H9 (cell line): ENCODE data around the gene ID4. TPM values are rescaled to one million over a fixed set of nuclear protein-coding genes. Genes with fewer than 3 reads are reported as not detected.

ENCODE experiments used
- DNase-seq: peaks from one replicate; pipeline ENCODE4 v3.0.0-alpha.2; 2017
- H2AFZ ChIP-seq: one replicate; pipeline ENCODE4 v1.6.1; 2013; ENCODE audit warnings: mild to moderate bottlenecking, low read length, control low read depth, moderate library complexity
- H2AK5ac ChIP-seq: 2 replicates; pipeline ENCODE4 v1.6.1; 2013; ENCODE audit warnings: low read length, control low read depth, mixed read lengths; ENCODE audit not compliant: insufficient read length
- H2BK120ac ChIP-seq: one replicate; pipeline ENCODE4 v1.6.1; 2013; ENCODE audit warnings: low read depth, mild to moderate bottlenecking, low read length, control low read depth, inconsistent platforms; ENCODE audit not compliant: poor library complexity, severe bottlenecking
- H2BK12ac ChIP-seq: 2 replicates; pipeline ENCODE4 v1.6.1; 2013; ENCODE audit warnings: low read length, control low read depth, mixed read lengths, low read depth; ENCODE audit not compliant: insufficient read length
- H2BK15ac ChIP-seq: 2 replicates; pipeline ENCODE4 v1.6.1; 2013; ENCODE audit warnings: low read depth, low read length, control low read depth
- H2BK20ac ChIP-seq: one replicate; pipeline ENCODE4 v1.6.1; 2013; ENCODE audit warnings: low read depth, mild to moderate bottlenecking, low read length, control low read depth, inconsistent platforms; ENCODE audit not compliant: poor library complexity, severe bottlenecking
- H2BK5ac ChIP-seq: 2 replicates; pipeline ENCODE4 v1.6.1; 2013; ENCODE audit warnings: low read length, control low read depth, mixed read lengths; ENCODE audit not compliant: insufficient read length
- H3K14ac ChIP-seq: 2 replicates; pipeline ENCODE4 v1.6.1; 2013; ENCODE audit warnings: low read length, control low read depth; ENCODE audit not compliant: insufficient read depth
- H3K18ac ChIP-seq: 2 replicates; pipeline ENCODE4 v1.6.1; 2013; ENCODE audit warnings: low read depth, mild to moderate bottlenecking, mixed read lengths, low read length, control low read depth; ENCODE audit not compliant: insufficient read length
- H3K23ac ChIP-seq: 2 replicates; pipeline ENCODE4 v1.6.1; 2013; ENCODE audit warnings: low read length, control low read depth, mixed read lengths, low read depth; ENCODE audit not compliant: insufficient read length
- H3K23me2 ChIP-seq: 2 replicates; pipeline ENCODE4 v1.6.1; 2013; ENCODE audit warnings: low read depth, mild to moderate bottlenecking, mixed read lengths, low read length, control low read depth; ENCODE audit not compliant: insufficient read length, poor library complexity, severe bottlenecking
- H3K27ac ChIP-seq: 2 replicates; pipeline ENCODE4 v1.5.1; 2013; ENCODE audit warnings: low read length, control low read depth, mixed read lengths, low read depth; ENCODE audit not compliant: insufficient read length
- H3K27me3 ChIP-seq: 2 replicates; pipeline ENCODE4 v1.6.1; 2013; ENCODE audit warnings: low read length, control low read depth, inconsistent platforms; ENCODE audit not compliant: insufficient read depth
- H3K4ac ChIP-seq: 2 replicates; pipeline ENCODE4 v1.6.1; 2013; ENCODE audit warnings: low read depth, mild to moderate bottlenecking, control low read depth, inconsistent platforms, low read length, moderate library complexity
- H3K4me1 ChIP-seq: 2 replicates; pipeline ENCODE4 v1.6.1; 2013; ENCODE audit warnings: low read length, control low read depth, inconsistent platforms; ENCODE audit not compliant: insufficient read depth
- H3K4me2 ChIP-seq: 2 replicates; pipeline ENCODE4 v1.6.1; 2013; ENCODE audit warnings: low read length, control low read depth, mixed read lengths; ENCODE audit not compliant: insufficient read length, insufficient read depth
- H3K56ac ChIP-seq: 2 replicates; pipeline ENCODE4 v1.6.1; 2013; ENCODE audit warnings: low read depth, mild to moderate bottlenecking, mixed read lengths, low read length, control low read depth; ENCODE audit not compliant: insufficient read length
- H3K79me1 ChIP-seq: 2 replicates; pipeline ENCODE4 v1.6.1; 2013; ENCODE audit warnings: low read depth, mild to moderate bottlenecking, moderate library complexity, low read length, control low read depth, inconsistent platforms; ENCODE audit not compliant: insufficient read depth, poor library complexity, severe bottlenecking
- H3K79me2 ChIP-seq: 2 replicates; pipeline ENCODE4 v1.6.1; 2013; ENCODE audit warnings: low read length, control low read depth, inconsistent platforms; ENCODE audit not compliant: insufficient read depth
- H3K9ac ChIP-seq: 2 replicates; pipeline ENCODE4 v1.6.1; 2013; ENCODE audit warnings: low read length, control low read depth, mixed read lengths; ENCODE audit not compliant: insufficient read length; ENCODE audit errors: extremely low read depth
- H3K9me3 ChIP-seq: one replicate; pipeline ENCODE4 v1.6.1; 2013; ENCODE audit warnings: low read depth, low read length, inconsistent platforms; ENCODE audit not compliant: control insufficient read depth
- H3T11ph ChIP-seq: one replicate; pipeline ENCODE4 v1.6.1; 2013; ENCODE audit warnings: mild to moderate bottlenecking, low read length, control low read depth, inconsistent platforms
- H4K20me1 ChIP-seq: one replicate; pipeline ENCODE4 v1.6.1; 2013; ENCODE audit not compliant: control insufficient read depth, insufficient read length, insufficient read depth
- H4K5ac ChIP-seq: 2 replicates; pipeline ENCODE4 v1.6.1; 2013; ENCODE audit warnings: low read depth, mild to moderate bottlenecking, mixed read lengths, low read length, control low read depth; ENCODE audit not compliant: insufficient read length
- H4K8ac ChIP-seq: replicated peaks from 2 replicates; pipeline ENCODE4 v1.6.1; 2013; ENCODE audit warnings: low read length, control low read depth, mixed read lengths, low read depth; ENCODE audit not compliant: insufficient read length
- H4K91ac ChIP-seq: 2 replicates; pipeline ENCODE4 v1.6.1; 2013; ENCODE audit warnings: low read depth, mild to moderate bottlenecking, moderate library complexity, mixed read lengths, low read length, control low read depth; ENCODE audit not compliant: insufficient read length
- H3K27ac Mint-ChIP-seq, 3 experiments: 2 replicates in 2 of 3; 3 replicates in 1 of 3; pipeline ENCODE4 v1.8.0; 2020 to 2021; ENCODE audit warnings: mixed read lengths in 3 of 3, mild to moderate bottlenecking in 1 of 3, moderate library complexity in 1 of 3
- H3K27me3 Mint-ChIP-seq: 2 replicates; pipeline ENCODE4 v1.8.0; 2021; ENCODE audit warnings: low read depth, mild to moderate bottlenecking, moderate library complexity, mixed read lengths
- H3K36me3 Mint-ChIP-seq, 3 experiments: 2 replicates in 2 of 3; 3 replicates in 1 of 3; pipeline ENCODE4 v1.8.0; 2020 to 2021; ENCODE audit warnings: low read depth in 3 of 3, mixed read lengths in 3 of 3; ENCODE audit not compliant: insufficient read depth in 1 of 3
- H3K4me1 Mint-ChIP-seq, 2 experiments: 2 replicates each; pipeline ENCODE4 v1.8.0; 2020; ENCODE audit warnings: mixed read lengths in 2 of 2
- H3K4me3 Mint-ChIP-seq, 2 experiments: 2 replicates in 1 of 2; 3 replicates in 1 of 2; pipeline ENCODE4 v1.8.0; 2020 to 2021; ENCODE audit warnings: mild to moderate bottlenecking in 2 of 2, mixed read lengths in 2 of 2, moderate library complexity in 1 of 2
- H3K9me3 Mint-ChIP-seq, 2 experiments: 2 replicates in 1 of 2; 3 replicates in 1 of 2; pipeline ENCODE4 v1.8.0; 2020; ENCODE audit warnings: mild to moderate bottlenecking in 2 of 2, mixed read lengths in 2 of 2, moderate library complexity in 1 of 2
- WGBS: extraction: QIAGEN DNeasy Blood & Tissue Kit; methylation state at CpG from one replicate; pipeline ENCODE4 v1.1.7; 2013; ENCODE audit warnings: missing lambda C conversion rate, low lambda C conversion rate, mixed read lengths; ENCODE audit not compliant: insufficient read length; ENCODE audit errors: extremely low coverage; 5-methylcytosine and 5-hydroxymethylcytosine counted together
- total RNA-seq: library from RNA; stranded (reverse); gene quantifications from 2 replicates; pipeline ENCODE4 v1.2.1, GENCODE V29; 2021
- TF ChIP-seq, protein P1 (sequence below): fragments of 200-600 bp; sonication (generic); conservative IDR thresholded peaks from 3 replicates; pipeline ENCODE4 v1.8.0; 2021; ENCODE audit warnings: antibody characterized with exemption, mild to moderate bottlenecking

ID4 gene
- total RNA-seq, 1 experiment from 2014 or later: 14.0 TPM

GRCh38 chr6:19805129-19805481, 32.1 kb upstream of the ID4 start:
- H3K23ac ChIP-seq: no peak overlapping the region
- TF ChIP-seq, protein P1, sequence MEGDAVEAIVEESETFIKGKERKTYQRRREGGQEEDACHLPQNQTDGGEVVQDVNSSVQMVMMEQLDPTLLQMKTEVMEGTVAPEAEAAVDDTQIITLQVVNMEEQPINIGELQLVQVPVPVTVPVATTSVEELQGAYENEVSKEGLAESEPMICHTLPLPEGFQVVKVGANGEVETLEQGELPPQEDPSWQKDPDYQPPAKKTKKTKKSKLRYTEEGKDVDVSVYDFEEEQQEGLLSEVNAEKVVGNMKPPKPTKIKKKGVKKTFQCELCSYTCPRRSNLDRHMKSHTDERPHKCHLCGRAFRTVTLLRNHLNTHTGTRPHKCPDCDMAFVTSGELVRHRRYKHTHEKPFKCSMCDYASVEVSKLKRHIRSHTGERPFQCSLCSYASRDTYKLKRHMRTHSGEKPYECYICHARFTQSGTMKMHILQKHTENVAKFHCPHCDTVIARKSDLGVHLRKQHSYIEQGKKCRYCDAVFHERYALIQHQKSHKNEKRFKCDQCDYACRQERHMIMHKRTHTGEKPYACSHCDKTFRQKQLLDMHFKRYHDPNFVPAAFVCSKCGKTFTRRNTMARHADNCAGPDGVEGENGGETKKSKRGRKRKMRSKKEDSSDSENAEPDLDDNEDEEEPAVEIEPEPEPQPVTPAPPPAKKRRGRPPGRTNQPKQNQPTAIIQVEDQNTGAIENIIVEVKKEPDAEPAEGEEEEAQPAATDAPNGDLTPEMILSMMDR: no peak
- peak overlapping the region in 2 of 3 experiments; percentile 92 to 96; a peak in 5 of 7 replicates for H3K27ac Mint-ChIP-seq
- H3K9me3 Mint-ChIP-seq: peaks cover 0 to 20% of the 10 kb centered on the region in 2 experiments; a peak in 2 of 5 replicates
- H3K9ac ChIP-seq: no peak overlapping the region
- no peaks in the 10 kb centered on the region for H4K20me1 ChIP-seq
- H4K5ac ChIP-seq: no peak overlapping the region
- no peak overlapping the region for H3K4ac ChIP-seq
- no peak overlapping the region for H2BK120ac ChIP-seq
- H3K4me2 ChIP-seq: peak overlapping the region; percentile 31
- DNase-seq: no peak
- no CpG with 5 or more reads among the region's 6 CpGs for WGBS
- no peaks in the 10 kb centered on the region for H3K79me1 ChIP-seq
- H2BK12ac ChIP-seq: no peak overlapping the region
- peaks cover 13% of the 10 kb centered on the region for H3K27me3 Mint-ChIP-seq
- H3K23me2 ChIP-seq: peaks cover 10% of the 10 kb centered on the region
- H3K4me1 ChIP-seq: 0 out of 2 replicates have a peak, but pooled peaks cover 2% of the 10 kb centered on the region
- H3K18ac ChIP-seq: peak overlapping the region; percentile 69
- H2BK20ac ChIP-seq: no peak overlapping the region
- H3T11ph ChIP-seq: no peak overlapping the region
- no peak overlapping the region for H2AFZ ChIP-seq
- no peak overlapping the region for H2BK5ac ChIP-seq
- H3K36me3 Mint-ChIP-seq: peaks cover 0 to 36% (median 7%) of the 10 kb centered on the region in 3 experiments; a peak in 4 of 7 replicates
- no peak overlapping the region for H4K91ac ChIP-seq
- H3K4me3 Mint-ChIP-seq: peak overlapping the region; percentile 80 to 85
- no peak overlapping the region for H3K27ac ChIP-seq
- H3K4me1 Mint-ChIP-seq: peaks cover 37 to 44% of the 10 kb centered on the region in 2 experiments
- no peak overlapping the region for H2BK15ac ChIP-seq
- no peaks in the 10 kb centered on the region for H3K9me3 ChIP-seq
- peak overlapping the region; percentile 86; the same call in 1 of the 2 replicates for H3K14ac ChIP-seq
- H3K27me3 ChIP-seq: no peaks in the 10 kb centered on the region; the same call in 1 of the 2 replicates
- H3K56ac ChIP-seq: no peak overlapping the region
- H4K8ac ChIP-seq: no peak overlapping the region
- H3K79me2 ChIP-seq: no peaks in the 10 kb centered on the region
- no peak overlapping the region for H2AK5ac ChIP-seq
